HCT116 (cell line): ENCODE measurements around the gene SLC35F3.

Experiments used
- CEBPB ChIP-seq: IDR thresholded peaks from 2 replicates; pipeline ENCODE4 v1.6.1; 2012; ENCODE audit warnings: low read depth
- FOSL1 ChIP-seq: IDR thresholded peaks from 2 replicates; pipeline ENCODE4 v1.6.1; 2012; ENCODE audit warnings: low read depth
- POLR2A ChIP-seq: IDR thresholded peaks from 2 replicates; pipeline ENCODE4 v1.7.0; 2011; ENCODE audit warnings: borderline replicate concordance; ENCODE audit not compliant: insufficient read depth, insufficient read length; ENCODE audit errors: extremely low read depth
- POLR2AphosphoS5 ChIP-seq: IDR thresholded peaks from 2 replicates; pipeline ENCODE4 v1.6.1; 2011; ENCODE audit warnings: mild to moderate bottlenecking, low read depth, low read length, moderate library complexity
- RAD21 ChIP-seq: IDR thresholded peaks from 2 replicates; pipeline ENCODE4 v1.6.1; 2012; ENCODE audit warnings: low read depth, mild to moderate bottlenecking
- TF ChIP-seq, protein P1 (sequence below), 3 experiments: fragments of 200-600 bp in 1 of 3; sonication (generic) in 1 of 3; IDR thresholded peaks in 2 of 3; conservative IDR thresholded peaks in 1 of 3; 2 replicates each; pipeline ENCODE4 v1.5.1; 2012 to 2017; ENCODE audit warnings: low read depth in 2 of 3, low read length in 2 of 3, antibody characterized with exemption in 1 of 3, borderline replicate concordance in 1 of 3, control low read depth in 1 of 3, mild to moderate bottlenecking in 1 of 3, mixed read lengths in 1 of 3, mixed run types in 1 of 3, moderate library complexity in 1 of 3; ENCODE audit not compliant: insufficient read depth in 1 of 3
- TF ChIP-seq, protein P2 (sequence below): IDR thresholded peaks from 2 replicates; pipeline ENCODE4 v1.6.1; 2012

DNA sequence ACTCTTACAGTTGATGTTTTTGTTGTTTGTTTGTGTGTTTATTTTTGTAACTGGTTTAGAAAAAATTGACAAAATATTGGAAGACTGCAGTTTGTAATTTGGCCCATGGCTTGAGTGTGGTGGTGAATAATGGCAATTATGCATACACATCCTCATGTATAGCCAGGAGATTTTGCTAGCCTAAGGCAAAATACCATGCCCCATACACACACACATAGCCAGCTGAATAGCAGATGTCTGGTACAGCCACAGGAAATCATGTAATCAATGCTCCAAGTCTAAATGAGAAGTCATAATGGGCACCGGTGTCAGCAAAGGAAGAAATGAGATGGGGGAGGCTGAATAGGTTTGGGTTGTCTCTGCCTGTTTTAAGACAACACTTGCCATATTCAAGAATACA lies 333.6 kb downstream of the SLC35F3 start:
- TF ChIP-seq POLR2A (no peak), FOSL1 (no peak), RAD21 (no peak), CEBPB (no peak), POLR2AphosphoS5 (no peak)
- TF ChIP-seq, protein P1, sequence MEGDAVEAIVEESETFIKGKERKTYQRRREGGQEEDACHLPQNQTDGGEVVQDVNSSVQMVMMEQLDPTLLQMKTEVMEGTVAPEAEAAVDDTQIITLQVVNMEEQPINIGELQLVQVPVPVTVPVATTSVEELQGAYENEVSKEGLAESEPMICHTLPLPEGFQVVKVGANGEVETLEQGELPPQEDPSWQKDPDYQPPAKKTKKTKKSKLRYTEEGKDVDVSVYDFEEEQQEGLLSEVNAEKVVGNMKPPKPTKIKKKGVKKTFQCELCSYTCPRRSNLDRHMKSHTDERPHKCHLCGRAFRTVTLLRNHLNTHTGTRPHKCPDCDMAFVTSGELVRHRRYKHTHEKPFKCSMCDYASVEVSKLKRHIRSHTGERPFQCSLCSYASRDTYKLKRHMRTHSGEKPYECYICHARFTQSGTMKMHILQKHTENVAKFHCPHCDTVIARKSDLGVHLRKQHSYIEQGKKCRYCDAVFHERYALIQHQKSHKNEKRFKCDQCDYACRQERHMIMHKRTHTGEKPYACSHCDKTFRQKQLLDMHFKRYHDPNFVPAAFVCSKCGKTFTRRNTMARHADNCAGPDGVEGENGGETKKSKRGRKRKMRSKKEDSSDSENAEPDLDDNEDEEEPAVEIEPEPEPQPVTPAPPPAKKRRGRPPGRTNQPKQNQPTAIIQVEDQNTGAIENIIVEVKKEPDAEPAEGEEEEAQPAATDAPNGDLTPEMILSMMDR (IDR thresholded peaks at IDR 0.05 in 2 of 3, conservative IDR thresholded peaks at IDR 0.05 in 1 of 3; ENCODE audit: borderline replicate concordance in 1 of 3, insufficient read depth in 1 of 3, low read depth in 2 of 3, low read length in 2 of 3), result no peak
- TF ChIP-seq, protein P2, sequence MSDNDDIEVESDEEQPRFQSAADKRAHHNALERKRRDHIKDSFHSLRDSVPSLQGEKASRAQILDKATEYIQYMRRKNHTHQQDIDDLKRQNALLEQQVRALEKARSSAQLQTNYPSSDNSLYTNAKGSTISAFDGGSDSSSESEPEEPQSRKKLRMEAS, result no peak
